MM.1S (cell line): ENCODE data around the gene FARP2.

Experiments used
- DNase-seq: peaks from one replicate; pipeline ENCODE4 v3.0.0-alpha.2; 2015
- H2AFZ ChIP-seq: fragments of 300-600 bp; sonication (generic); 2 replicates; pipeline ENCODE4 v1.6.0; 2016; ENCODE audit warnings: antibody characterized with exemption, low read length
- H3F3A ChIP-seq: fragments of 300-600 bp; sonication (generic); 2 replicates; pipeline ENCODE4 v1.6.1; 2016; ENCODE audit warnings: mild to moderate bottlenecking, antibody characterized with exemption, low read length, moderate library complexity, mixed read lengths; ENCODE audit not compliant: insufficient read depth
- H3K27ac ChIP-seq: fragments of 300-600 bp; sonication (generic); 2 replicates; pipeline ENCODE4 v1.5.1; 2016; ENCODE audit warnings: mild to moderate bottlenecking, low read length
- H3K27me3 ChIP-seq: fragments of 300-600 bp; sonication (generic); replicated peaks from 2 replicates; pipeline ENCODE4 v1.6.0; 2016; ENCODE audit warnings: low read length; ENCODE audit not compliant: insufficient read depth
- H3K36me3 ChIP-seq: fragments of 300-600 bp; sonication (generic); replicated peaks from 2 replicates; pipeline ENCODE4 v1.6.1; 2016; ENCODE audit warnings: mild to moderate bottlenecking, low read length, mixed read lengths; ENCODE audit not compliant: insufficient read depth
- H3K4me1 ChIP-seq: fragments of 300-600 bp; sonication (generic); 2 replicates; pipeline ENCODE4 v1.6.1; 2016; ENCODE audit warnings: low read length, mixed read lengths
- H3K4me2 ChIP-seq: fragments of 300-600 bp; sonication (generic); 2 replicates; pipeline ENCODE4 v1.6.0; 2016; ENCODE audit warnings: low read depth, low read length
- H3K4me3 ChIP-seq: fragments of 300-600 bp; sonication (generic); 2 replicates; pipeline ENCODE4 v1.5.1; 2016; ENCODE audit warnings: low read length, mixed read lengths
- H3K79me2 ChIP-seq: fragments of 300-600 bp; sonication (generic); 2 replicates; pipeline ENCODE4 v1.6.1; 2016; ENCODE audit warnings: mixed run types, low read length, mixed read lengths
- H3K9ac ChIP-seq: fragments of 300-600 bp; sonication (generic); 2 replicates; pipeline ENCODE4 v1.6.1; 2016; ENCODE audit warnings: low read length, mixed read lengths
- H3K9me2 ChIP-seq: fragments of 300-600 bp; sonication (generic); replicated peaks from 2 replicates; pipeline ENCODE4 v1.6.1; 2016; ENCODE audit warnings: mild to moderate bottlenecking, low read length, mixed read lengths; ENCODE audit not compliant: insufficient read depth
- H3K9me3 ChIP-seq: fragments of 300-600 bp; sonication (generic); replicated peaks from 2 replicates; pipeline ENCODE4 v1.6.1; 2016; ENCODE audit warnings: mild to moderate bottlenecking, low read length, mixed read lengths; ENCODE audit not compliant: insufficient read depth
- H4K20me1 ChIP-seq: fragments of 300-600 bp; sonication (generic); 2 replicates; pipeline ENCODE4 v1.6.1; 2016; ENCODE audit warnings: mild to moderate bottlenecking, low read length, moderate library complexity, mixed read lengths; ENCODE audit not compliant: insufficient read depth
- CTCF ChIP-seq: fragments of 300-600 bp; sonication (generic); IDR thresholded peaks from 2 replicates; pipeline ENCODE4 v1.5.1; 2016; ENCODE audit warnings: antibody characterized with exemption, low read length, mixed read lengths
- EZH2 ChIP-seq: fragments of 300-600 bp; sonication (generic); optimal IDR thresholded peaks from 2 replicates; pipeline ENCODE3; 2017; ENCODE audit warnings: low read depth, mild to moderate bottlenecking, antibody characterized with exemption, low read length, mixed read lengths
- EZH2phosphoT487 ChIP-seq: fragments of 300-600 bp; sonication (generic); IDR thresholded peaks from 2 replicates; pipeline ENCODE4 v1.6.1; 2018; ENCODE audit warnings: antibody characterized with exemption, low read length

The FARP2 gene

GRCh38 chr2:241485172-241485911 is 129.3 kb downstream of the FARP2 start:
- TF ChIP-seq EZH2 (no peak), EZH2phosphoT487 (no peak), CTCF (no peak)
- H3K79me2 ChIP-seq = no peaks in the 10 kb centered on the region
- H3F3A ChIP-seq = no peaks in the 10 kb centered on the region
- H2AFZ ChIP-seq = no peak overlapping the region
- H3K4me3 ChIP-seq = no peak overlapping the region
- DNase-seq = no peak
- no peaks in the 10 kb centered on the region for H3K36me3 ChIP-seq
- no peaks in the 10 kb centered on the region for H3K4me1 ChIP-seq
- H4K20me1 ChIP-seq = no peaks in the 10 kb centered on the region
- no peak overlapping the region for H3K4me2 ChIP-seq
- no peaks in the 10 kb centered on the region for H3K27me3 ChIP-seq
- no peaks in the 10 kb centered on the region for H3K9me3 ChIP-seq
- no peak overlapping the region for H3K9ac ChIP-seq
- no peak overlapping the region for H3K27ac ChIP-seq
- no peaks in the 10 kb centered on the region for H3K9me2 ChIP-seq

GRCh38 chr2:241489088-241489487 is 133.0 kb downstream of the FARP2 start:
- Histone ChIP-seq H3F3A (no peaks in the 10 kb centered on the region), H3K79me2 (no peaks in the 10 kb centered on the region), H3K36me3 (no peaks in the 10 kb centered on the region), H3K9me2 (no peaks in the 10 kb centered on the region), H3K4me2 (no peak overlapping the region), H3K9ac (no peak overlapping the region), H3K4me3 (no peak overlapping the region), H3K27ac (no peak overlapping the region), H4K20me1 (no peaks in the 10 kb centered on the region), H3K27me3 (no peaks in the 10 kb centered on the region), H3K9me3 (no peaks in the 10 kb centered on the region), H3K4me1 (no peaks in the 10 kb centered on the region), H2AFZ (no peak overlapping the region)
- TF ChIP-seq EZH2phosphoT487 = no peak
- no peak for TF ChIP-seq CTCF
- TF ChIP-seq EZH2 = no peak
- DNase-seq = no peak

GRCh38 chr2:241489733-241490680 is 133.9 kb downstream of the FARP2 start:
- no peaks in the 10 kb centered on the region for H3F3A ChIP-seq
- no peak overlapping the region for H2AFZ ChIP-seq
- H3K4me2 ChIP-seq = no peak overlapping the region
- TF ChIP-seq EZH2 (no peak), CTCF (no peak), EZH2phosphoT487 (no peak)
- H3K9ac ChIP-seq = no peak overlapping the region
- no peaks in the 10 kb centered on the region for H3K4me1 ChIP-seq
- H4K20me1 ChIP-seq = no peaks in the 10 kb centered on the region
- H3K36me3 ChIP-seq = no peaks in the 10 kb centered on the region
- H3K9me3 ChIP-seq = no peaks in the 10 kb centered on the region
- DNase-seq = no peak
- H3K9me2 ChIP-seq = no peaks in the 10 kb centered on the region
- no peak overlapping the region for H3K4me3 ChIP-seq
- H3K27ac ChIP-seq = no peak overlapping the region
- H3K79me2 ChIP-seq = no peaks in the 10 kb centered on the region
- no peaks in the 10 kb centered on the region for H3K27me3 ChIP-seq
